ENCODE measurements around the gene RRP12.

RRP12 gene

GRCh38 chr10:97307441-97307840 lies 93.7 kb downstream of the RRP12 start:
- DNase-seq = no peak

Data from NCI-H1048 (cell line).